Measurements from ENCODE around the gene HOXA5.

DNA sequence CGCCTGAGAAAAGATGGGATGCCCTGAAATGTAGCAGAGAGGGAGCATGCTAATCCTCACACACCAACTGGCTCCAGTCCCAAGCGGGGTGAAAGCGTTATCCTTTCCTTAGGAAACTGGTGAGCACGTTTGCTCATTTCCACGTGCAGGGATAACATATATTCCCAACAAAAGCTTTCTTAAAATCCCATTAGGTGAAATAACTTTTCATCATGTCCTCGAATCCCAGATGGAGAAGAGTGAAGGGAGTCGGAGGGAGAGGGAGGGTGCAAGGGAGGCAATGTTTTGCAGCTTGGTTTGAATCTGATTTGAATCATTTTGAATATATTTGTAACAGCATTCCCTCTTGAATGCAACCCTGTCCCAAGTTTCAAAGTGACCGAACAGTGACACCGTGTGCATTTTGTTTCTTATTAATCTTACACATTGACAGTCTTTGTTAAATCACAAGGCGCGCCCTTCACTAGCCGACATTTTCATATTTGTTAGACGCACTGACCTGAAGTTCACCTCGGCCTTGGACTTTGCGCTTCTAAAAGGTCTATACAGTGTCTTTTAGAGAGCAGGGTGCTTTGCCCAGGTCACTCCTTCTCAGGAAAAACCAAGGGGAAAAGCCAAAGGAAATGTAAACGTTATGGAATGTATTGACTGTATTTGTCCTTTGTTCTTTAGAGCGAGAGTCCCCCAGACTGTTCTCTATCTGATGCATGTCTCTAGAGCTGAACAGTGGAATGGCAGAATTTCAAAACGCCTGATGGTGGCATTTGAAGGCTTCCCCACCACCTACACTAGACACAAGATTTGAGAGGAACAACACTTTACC is 9.9 kb downstream of the HOXA5 start:
- TF ChIP-seq CTCF (IDR thresholded peaks at IDR 0.05; ENCODE audit: low read length) (no peak), EZH2 (optimal IDR thresholded peaks at IDR 0.05; ENCODE audit: low read depth, low read length) (no peak)

Data from MM.1S (cell line).